Thoracic aorta (tissue), 2 donors: ENCODE results near the gene CHRNE. TPM values are rescaled to one million over a fixed set of nuclear protein-coding genes. Genes with fewer than 3 reads are reported as not detected.
A peak's percentile ranks its signal among the peaks of the same experiment; 100 is the strongest.
"Not testable (repeated sequence)": the region's sequence is repeated elsewhere in the genome, so short reads cannot be mapped to it uniquely, and the experiment has no call there.

Experiments
- ATAC-seq: fragments of 150-250 bp; one replicate; pipeline ENCODE4 v1.8.0; 2017; ENCODE audit warnings: low read depth; ENCODE audit not compliant: insufficient number of reproducible peaks, low FRiP score
- DNase-seq: peaks from one replicate; pipeline ENCODE4 v3.0.0-alpha.2; 2020; ENCODE audit warnings: low spot score
- H3K27ac ChIP-seq, 2 donors: fragments of 200-600 bp; sonication (generic); 1 replicate in 1 of 2; 2 replicates in 1 of 2; pipeline ENCODE4 v1.5.1; 2016; ENCODE audit warnings: mild to moderate bottlenecking in 2 of 2, moderate library complexity in 2 of 2
- H3K27me3 ChIP-seq: fragments of 200-600 bp; sonication (generic); replicated peaks from 2 replicates; pipeline ENCODE4 v1.6.0; 2016; ENCODE audit warnings: mild to moderate bottlenecking; ENCODE audit not compliant: insufficient read depth
- H3K36me3 ChIP-seq: fragments of 200-600 bp; sonication (generic); one replicate; pipeline ENCODE4 v1.5.1; 2016
- H3K4me1 ChIP-seq, 2 donors: fragments of 200-600 bp; sonication (generic); 1 replicate in 1 of 2; 2 replicates in 1 of 2; pipeline versions ENCODE4 v1.5.1 to v1.6.0; 2016; ENCODE audit warnings: low read depth in 2 of 2, mild to moderate bottlenecking in 1 of 2; ENCODE audit not compliant: control insufficient read depth in 1 of 2
- H3K4me3 ChIP-seq: fragments of 200-600 bp; sonication (generic); 2 replicates; pipeline ENCODE4 v1.5.1; 2016; ENCODE audit warnings: mild to moderate bottlenecking
- H3K9me3 ChIP-seq: fragments of 200-600 bp; sonication (generic); 2 replicates; pipeline ENCODE4 v1.5.1; 2016
- CTCF ChIP-seq: fragments of 200-600 bp; sonication (generic); IDR thresholded peaks from one replicate; pipeline ENCODE4 v1.5.1; 2019; ENCODE audit warnings: antibody characterized with exemption
- total RNA-seq, 2 donors: library from RNA; depleted of rRNA; stranded (reverse); fragments of >200 nt; gene quantifications; one replicate each; pipeline versions ENCODE4 v1.1.0 to v1.2.3, GENCODE V29; 2016

Gene CHRNE
- total RNA-seq, 2 donors from 2014 or later, result 4.1 TPM; not detected in 1

DNA sequence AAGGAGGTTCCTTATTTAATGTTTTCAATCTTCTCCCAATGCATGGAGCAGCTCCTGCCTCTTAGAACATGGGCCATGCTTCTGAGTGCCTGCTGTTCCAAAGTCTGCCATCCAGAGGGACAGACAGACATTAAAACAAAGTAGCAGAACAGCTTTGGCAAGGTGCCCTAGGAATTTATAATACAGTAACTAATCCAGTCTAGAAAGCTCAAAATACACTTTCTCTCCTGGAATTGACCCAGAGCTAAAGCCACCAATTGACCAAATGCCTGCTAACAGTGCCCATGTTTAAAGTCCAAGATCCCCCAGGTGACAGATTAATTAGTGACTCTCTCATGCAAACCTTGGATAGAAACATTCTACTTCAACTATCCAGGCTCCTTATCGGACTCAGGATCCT lies 11.1 kb upstream of the CHRNE start:
- peaks cover 4 to 6% of the 10 kb centered on the region in 2 donors for H3K4me1 ChIP-seq
- H3K4me3 ChIP-seq, result no peak overlapping the region
- no peak for TF ChIP-seq CTCF
- H3K27ac ChIP-seq, result no peak overlapping the region
- H3K36me3 ChIP-seq, result no peaks in the 10 kb centered on the region
- no peak for ATAC-seq
- H3K9me3 ChIP-seq, result no peaks in the 10 kb centered on the region
- H3K27me3 ChIP-seq, result no peaks in the 10 kb centered on the region
- no peak for DNase-seq

DNA sequence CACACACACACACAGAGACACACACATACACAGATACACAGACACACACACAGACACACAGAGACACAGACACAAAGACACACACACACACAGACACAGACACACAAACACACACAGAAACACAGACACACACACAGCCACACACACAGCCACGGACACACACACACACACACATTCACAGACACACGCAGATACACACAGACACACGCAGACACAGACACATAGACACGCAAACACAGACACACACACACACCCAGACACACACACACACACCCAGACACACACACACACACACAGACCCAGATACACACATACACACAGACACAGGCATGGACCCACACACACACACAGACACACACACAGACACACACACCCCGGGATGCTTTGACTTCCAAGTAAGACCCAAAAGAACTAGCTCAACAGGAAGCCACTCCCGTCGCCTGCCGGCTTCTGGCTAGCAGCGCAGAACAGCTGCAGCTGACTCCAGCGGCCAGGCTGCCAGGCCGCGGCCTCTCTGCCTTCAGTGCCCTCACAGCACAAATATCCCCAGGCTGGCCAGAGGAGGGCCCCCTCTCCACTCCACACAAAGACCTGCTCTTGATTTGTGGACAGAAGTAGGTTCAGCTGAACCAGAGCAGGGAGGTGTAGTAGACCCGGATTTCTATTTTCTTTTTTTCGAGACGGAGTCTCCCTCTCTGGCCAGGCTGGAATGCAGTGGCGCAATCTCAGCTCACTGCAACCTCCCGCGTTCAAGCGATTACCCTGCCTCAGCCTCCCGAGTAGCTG lies 6.0 kb upstream of the CHRNE start:
- no peaks in the 10 kb centered on the region for H3K9me3 ChIP-seq
- no peaks in the 10 kb centered on the region for H3K36me3 ChIP-seq
- peak overlapping the region; percentile 39 for H3K4me3 ChIP-seq
- no peaks in the 10 kb centered on the region for H3K27me3 ChIP-seq
- TF ChIP-seq CTCF, result peak; percentile 86
- peak; percentile 53 for DNase-seq
- peaks cover 4 to 13% of the 10 kb centered on the region in 2 donors for H3K4me1 ChIP-seq
- H3K27ac ChIP-seq, result peak overlapping the region; percentile 12 to 61
- peak; percentile 91 for ATAC-seq

GRCh38 chr17:4908301-4908700 lies 5.4 kb upstream of the CHRNE start:
- Histone ChIP-seq H3K4me3 (no peak overlapping the region), H3K9me3 (no peaks in the 10 kb centered on the region), H3K27ac (peak overlapping the region in 1 of 2 donors; percentile 61), H3K27me3 (no peaks in the 10 kb centered on the region), H3K36me3 (no peaks in the 10 kb centered on the region), H3K4me1 (peaks cover 4 to 13% of the 10 kb centered on the region in 2 donors)
- TF ChIP-seq CTCF, result no peak
- ATAC-seq, result no peak
- no peak for DNase-seq

- not testable (repeated sequence) for H3K27ac ChIP-seq, H3K9me3 ChIP-seq, H3K36me3 ChIP-seq, ATAC-seq, DNase-seq, H3K4me3 ChIP-seq, H3K27me3 ChIP-seq
- peaks cover 4 to 13% of the 10 kb centered on the region in 2 donors for H3K4me1 ChIP-seq
These were observed 3.7 kb upstream of the CHRNE start for GRCh38 chr17:4906642-4907041.

- H3K36me3 ChIP-seq, result no peaks in the 10 kb centered on the region
- TF ChIP-seq CTCF, result no peak
- DNase-seq (no peak), ATAC-seq (no peak)
- H3K4me1 ChIP-seq, result peaks cover 0 to 16% of the 10 kb centered on the region in 2 donors
- no peaks in the 10 kb centered on the region for H3K9me3 ChIP-seq
- H3K27me3 ChIP-seq, result no peaks in the 10 kb centered on the region
- H3K4me3 ChIP-seq, result no peak overlapping the region
- no peak overlapping the region for H3K27ac ChIP-seq
These were observed 358 bp downstream of the CHRNE start for GRCh38 chr17:4902540-4902939.
